ENCODE measurements around the gene UVRAG. TPM values are rescaled to one million over a fixed set of nuclear protein-coding genes. Genes with fewer than 3 reads are reported as not detected.
A peak's percentile ranks its signal among the peaks of the same experiment; 100 is the strongest.

UVRAG gene
- total RNA-seq, 1 donor from 2014 or later, result 27.6 TPM

DNA sequence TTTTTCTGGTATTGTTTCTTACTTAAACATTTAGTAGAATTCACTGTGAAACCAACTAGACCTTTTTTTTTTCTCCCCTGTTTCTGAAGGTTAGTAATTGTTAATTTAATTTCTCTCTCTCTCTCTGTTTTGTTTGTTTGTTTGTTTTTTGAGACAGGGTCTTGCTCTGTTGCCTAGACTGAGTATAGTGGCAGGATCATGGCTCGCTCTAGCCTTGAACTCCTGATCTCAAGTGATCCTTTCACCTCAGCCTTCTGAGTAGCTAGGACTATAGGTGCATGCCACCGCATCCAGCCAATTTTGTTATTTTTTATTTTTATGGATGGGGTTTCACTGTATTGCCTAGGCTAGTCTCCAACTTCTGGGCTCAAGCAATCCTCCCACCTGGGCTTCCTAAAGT, 165.0 kb downstream of the UVRAG start:
- TF ChIP-seq, protein P1, sequence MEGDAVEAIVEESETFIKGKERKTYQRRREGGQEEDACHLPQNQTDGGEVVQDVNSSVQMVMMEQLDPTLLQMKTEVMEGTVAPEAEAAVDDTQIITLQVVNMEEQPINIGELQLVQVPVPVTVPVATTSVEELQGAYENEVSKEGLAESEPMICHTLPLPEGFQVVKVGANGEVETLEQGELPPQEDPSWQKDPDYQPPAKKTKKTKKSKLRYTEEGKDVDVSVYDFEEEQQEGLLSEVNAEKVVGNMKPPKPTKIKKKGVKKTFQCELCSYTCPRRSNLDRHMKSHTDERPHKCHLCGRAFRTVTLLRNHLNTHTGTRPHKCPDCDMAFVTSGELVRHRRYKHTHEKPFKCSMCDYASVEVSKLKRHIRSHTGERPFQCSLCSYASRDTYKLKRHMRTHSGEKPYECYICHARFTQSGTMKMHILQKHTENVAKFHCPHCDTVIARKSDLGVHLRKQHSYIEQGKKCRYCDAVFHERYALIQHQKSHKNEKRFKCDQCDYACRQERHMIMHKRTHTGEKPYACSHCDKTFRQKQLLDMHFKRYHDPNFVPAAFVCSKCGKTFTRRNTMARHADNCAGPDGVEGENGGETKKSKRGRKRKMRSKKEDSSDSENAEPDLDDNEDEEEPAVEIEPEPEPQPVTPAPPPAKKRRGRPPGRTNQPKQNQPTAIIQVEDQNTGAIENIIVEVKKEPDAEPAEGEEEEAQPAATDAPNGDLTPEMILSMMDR (IDR thresholded peaks at IDR 0.05; ENCODE audit: unreplicated experiment), result no peak
- Mint-ChIP-seq H3K9me3 (peaks cover 23% of the 10 kb centered on the region), H3K27me3 (ENCODE audit: low read depth) (no peaks in the 10 kb centered on the region), H3K4me1 (peaks cover 3% of the 10 kb centered on the region), H3K4me3 (peak overlapping the region; percentile 63), H3K36me3 (peaks cover 46% of the 10 kb centered on the region), H3K27ac (peak overlapping the region; percentile 59)
- no peak for DNase-seq (ENCODE audit: low spot score in 2 of 2, unreplicated experiment in 2 of 2)

DNA sequence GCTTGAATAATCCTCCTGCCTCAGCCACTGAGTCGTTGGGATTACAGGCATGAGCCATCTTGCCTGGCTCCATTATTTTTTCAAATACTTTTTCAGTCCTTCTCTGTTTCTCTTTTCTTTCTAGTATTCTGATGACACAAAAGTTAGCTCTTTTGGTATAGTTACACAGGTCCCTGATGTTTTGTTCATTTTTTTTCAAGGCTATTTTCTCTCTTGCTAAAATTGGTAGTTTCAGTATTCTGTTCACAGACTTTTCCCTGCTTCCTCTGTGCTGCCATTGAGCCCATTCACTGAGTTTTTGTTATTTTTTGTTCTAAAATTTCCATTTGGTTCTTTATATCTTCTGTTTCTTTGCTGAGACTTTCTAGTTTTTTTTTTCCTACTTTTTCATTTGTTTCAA, 166.5 kb downstream of the UVRAG start:
- Mint-ChIP-seq H3K27me3 (ENCODE audit: low read depth) (no peaks in the 10 kb centered on the region), H3K4me3 (peak overlapping the region; percentile 63), H3K4me1 (peaks cover 3% of the 10 kb centered on the region), H3K9me3 (peaks cover 20% of the 10 kb centered on the region), H3K27ac (peak overlapping the region; percentile 13), H3K36me3 (peaks cover 39% of the 10 kb centered on the region)
- TF ChIP-seq, protein P1 (IDR thresholded peaks at IDR 0.05; ENCODE audit: unreplicated experiment), result no peak
- DNase-seq (ENCODE audit: low spot score in 2 of 2, unreplicated experiment in 2 of 2), result no peak

DNA sequence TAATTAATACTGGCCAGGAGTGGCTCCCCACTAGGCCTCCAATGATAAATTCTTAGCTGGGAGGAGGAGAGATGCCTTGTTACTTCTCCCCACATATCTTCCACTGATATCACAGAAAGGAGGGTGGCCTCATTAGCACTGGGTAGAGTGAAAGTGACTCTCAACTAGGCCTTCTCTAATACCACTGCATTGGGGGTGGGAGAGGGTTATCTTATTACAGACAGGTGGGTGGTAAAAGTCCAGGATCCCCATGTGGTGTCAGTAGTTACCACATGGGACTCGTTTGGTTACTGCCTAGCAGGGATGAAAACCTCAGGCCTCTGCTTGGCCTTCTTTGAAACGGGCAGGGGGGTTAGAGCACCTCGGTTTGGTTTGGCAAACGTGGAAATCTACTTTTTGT, 167.3 kb downstream of the UVRAG start:
- peaks cover 3% of the 10 kb centered on the region for H3K4me1 Mint-ChIP-seq
- DNase-seq (ENCODE audit: low spot score in 2 of 2, unreplicated experiment in 2 of 2), result no peak
- H3K27ac Mint-ChIP-seq, result peak overlapping the region; percentile 13
- peaks cover 33% of the 10 kb centered on the region for H3K36me3 Mint-ChIP-seq
- H3K4me3 Mint-ChIP-seq, result peak overlapping the region; percentile 63
- TF ChIP-seq, protein P1 (IDR thresholded peaks at IDR 0.05; ENCODE audit: unreplicated experiment), result no peak
- no peaks in the 10 kb centered on the region for H3K27me3 Mint-ChIP-seq (ENCODE audit: low read depth)
- H3K9me3 Mint-ChIP-seq, result peaks cover 21% of the 10 kb centered on the region

DNA sequence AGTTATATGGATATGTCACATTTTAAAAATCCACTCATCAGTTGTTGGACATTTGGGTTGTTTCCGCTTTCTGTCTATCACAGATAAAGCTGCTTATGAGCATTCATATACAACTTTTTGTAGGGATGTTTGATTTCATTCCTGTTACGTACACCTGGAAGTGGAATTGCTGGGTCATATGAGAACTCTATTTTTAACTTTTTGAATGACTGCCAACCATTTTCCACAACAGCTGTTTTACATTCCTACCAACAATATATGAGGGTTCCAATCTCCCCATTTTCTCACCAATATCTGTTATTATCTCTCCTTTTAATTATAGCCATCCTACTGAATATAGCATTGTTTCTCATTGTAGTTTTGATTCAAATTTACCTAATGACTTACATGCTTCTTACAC, 172.0 kb downstream of the UVRAG start:
- no peak overlapping the region for H3K27ac Mint-ChIP-seq
- peaks cover 25% of the 10 kb centered on the region for H3K36me3 Mint-ChIP-seq
- peaks cover 12% of the 10 kb centered on the region for H3K9me3 Mint-ChIP-seq
- H3K4me1 Mint-ChIP-seq, result peaks cover 4% of the 10 kb centered on the region
- TF ChIP-seq, protein P1 (IDR thresholded peaks at IDR 0.05; ENCODE audit: unreplicated experiment), result no peak
- no peak overlapping the region for H3K4me3 Mint-ChIP-seq
- H3K27me3 Mint-ChIP-seq (ENCODE audit: low read depth), result no peaks in the 10 kb centered on the region
- DNase-seq (ENCODE audit: low spot score in 2 of 2, unreplicated experiment in 2 of 2), result no peak

DNA sequence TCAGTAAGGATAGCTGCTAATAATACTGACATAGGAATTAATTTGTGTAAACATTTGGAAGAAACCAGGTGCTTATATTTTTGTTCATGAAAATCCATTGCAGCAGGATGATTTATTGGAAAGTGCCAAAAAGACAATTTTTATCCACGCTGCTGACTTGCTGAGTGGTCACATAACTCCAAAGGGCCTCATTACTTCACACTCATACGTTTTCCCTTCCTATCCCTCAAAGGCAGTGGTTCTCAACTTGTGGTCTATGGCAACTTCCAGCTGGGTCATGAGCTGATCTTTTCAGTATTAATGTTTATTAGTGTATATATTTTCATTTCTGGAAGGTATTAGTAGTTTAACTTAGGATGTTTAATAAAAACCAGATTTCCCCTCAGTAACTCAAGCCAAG, 178.1 kb downstream of the UVRAG start:
- H3K27ac Mint-ChIP-seq, result no peak overlapping the region
- peaks cover 11% of the 10 kb centered on the region for H3K36me3 Mint-ChIP-seq
- H3K9me3 Mint-ChIP-seq, result peaks cover 5% of the 10 kb centered on the region
- peaks cover 20% of the 10 kb centered on the region for H3K4me1 Mint-ChIP-seq
- DNase-seq (ENCODE audit: low spot score in 2 of 2, unreplicated experiment in 2 of 2), result no peak
- no peak overlapping the region for H3K4me3 Mint-ChIP-seq
- no peaks in the 10 kb centered on the region for H3K27me3 Mint-ChIP-seq (ENCODE audit: low read depth)
- TF ChIP-seq, protein P1 (IDR thresholded peaks at IDR 0.05; ENCODE audit: unreplicated experiment), result no peak

DNA sequence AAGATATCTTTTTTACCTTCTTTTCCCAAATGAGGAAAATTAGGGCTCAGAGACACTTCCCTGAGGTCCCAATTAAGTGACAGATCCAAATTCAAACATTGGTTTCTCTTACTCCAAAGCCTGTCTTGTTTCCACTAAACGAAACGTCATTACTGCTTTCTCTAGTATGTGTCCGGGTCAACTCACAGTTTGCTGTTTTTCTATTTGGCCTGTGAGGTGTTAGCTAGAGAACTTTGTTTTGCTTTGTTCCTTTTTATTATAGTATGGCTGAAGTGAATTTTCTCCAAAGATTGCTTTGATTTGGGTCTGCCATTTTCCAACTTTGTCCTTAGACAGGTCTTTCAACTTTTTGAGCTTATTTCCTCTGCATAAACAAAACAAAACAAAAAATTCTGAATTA, 179.6 kb downstream of the UVRAG start:
- DNase-seq (ENCODE audit: low spot score in 2 of 2, unreplicated experiment in 2 of 2), result no peak
- H3K36me3 Mint-ChIP-seq, result peaks cover 8% of the 10 kb centered on the region
- TF ChIP-seq, protein P1 (IDR thresholded peaks at IDR 0.05; ENCODE audit: unreplicated experiment), result no peak
- no peak overlapping the region for H3K27ac Mint-ChIP-seq
- H3K4me3 Mint-ChIP-seq, result no peak overlapping the region
- H3K27me3 Mint-ChIP-seq (ENCODE audit: low read depth), result no peaks in the 10 kb centered on the region
- peaks cover 20% of the 10 kb centered on the region for H3K4me1 Mint-ChIP-seq
- no peaks in the 10 kb centered on the region for H3K9me3 Mint-ChIP-seq

All from mesothelial cell of epicardium (in vitro differentiated cells).